ENCODE data around the gene SLC25A48.
"Not testable (repeated sequence)": the region's sequence is repeated elsewhere in the genome, so short reads cannot be mapped to it uniquely, and the experiment has no call there.

SLC25A48 gene

GRCh38 chr5:135830384-135830700, 4.1 kb upstream of the SLC25A48 start:
- DNase-seq: no peak

GRCh38 chr5:135830876-135831275, 3.6 kb upstream of the SLC25A48 start:
- DNase-seq: no peak

- DNase-seq: no peak
Measured at GRCh38 chr5:135831439-135831838, 3.0 kb upstream of the SLC25A48 start.

GRCh38 chr5:135831851-135832555, 2.5 kb upstream of the SLC25A48 start:
- DNase-seq: no peak

- no peak for DNase-seq
Measured at GRCh38 chr5:135832941-135833920, 1.2 kb upstream of the SLC25A48 start.

- no peak for DNase-seq
Measured at GRCh38 chr5:135833961-135834638, 363 bp upstream of the SLC25A48 start.

GRCh38 chr5:135835766-135836165, 1.3 kb downstream of the SLC25A48 start:
- no peak for DNase-seq

- DNase-seq: not testable (repeated sequence)
Measured at GRCh38 chr5:135838395-135838794, 3.9 kb downstream of the SLC25A48 start.

- no peak for DNase-seq
Measured at GRCh38 chr5:135839566-135839965, 5.1 kb downstream of the SLC25A48 start.

- no peak for DNase-seq
Measured at GRCh38 chr5:135840959-135841358, 6.5 kb downstream of the SLC25A48 start.

- DNase-seq: no peak
Measured at GRCh38 chr5:135842737-135843136, 8.3 kb downstream of the SLC25A48 start.

GRCh38 chr5:135843571-135844337, 9.3 kb downstream of the SLC25A48 start:
- DNase-seq: no peak

- DNase-seq: no peak
Measured at GRCh38 chr5:135846311-135846710, 11.8 kb downstream of the SLC25A48 start.

- DNase-seq: no peak
Measured at GRCh38 chr5:135847976-135848375, 13.5 kb downstream of the SLC25A48 start.

GRCh38 chr5:135850231-135850630, 15.8 kb downstream of the SLC25A48 start:
- DNase-seq: no peak

GRCh38 chr5:135850671-135851070, 16.2 kb downstream of the SLC25A48 start:
- DNase-seq: no peak

- DNase-seq: no peak
Measured at GRCh38 chr5:135851186-135851914, 16.9 kb downstream of the SLC25A48 start.

- no peak for DNase-seq
Measured at GRCh38 chr5:135851915-135852845, 17.7 kb downstream of the SLC25A48 start.

GRCh38 chr5:135857630-135858311, 23.3 kb downstream of the SLC25A48 start:
- DNase-seq: no peak

GRCh38 chr5:135859186-135859585, 24.7 kb downstream of the SLC25A48 start:
- DNase-seq: not testable (repeated sequence)
